Fibroblast of peridontal ligament (primary cell): ENCODE results near the gene BAZ2B.

Source experiments
- DNase-seq: peaks from one replicate; pipeline ENCODE4 v3.0.0-alpha.2; 2010; ENCODE audit errors: extremely low read depth

BAZ2B gene

DNA sequence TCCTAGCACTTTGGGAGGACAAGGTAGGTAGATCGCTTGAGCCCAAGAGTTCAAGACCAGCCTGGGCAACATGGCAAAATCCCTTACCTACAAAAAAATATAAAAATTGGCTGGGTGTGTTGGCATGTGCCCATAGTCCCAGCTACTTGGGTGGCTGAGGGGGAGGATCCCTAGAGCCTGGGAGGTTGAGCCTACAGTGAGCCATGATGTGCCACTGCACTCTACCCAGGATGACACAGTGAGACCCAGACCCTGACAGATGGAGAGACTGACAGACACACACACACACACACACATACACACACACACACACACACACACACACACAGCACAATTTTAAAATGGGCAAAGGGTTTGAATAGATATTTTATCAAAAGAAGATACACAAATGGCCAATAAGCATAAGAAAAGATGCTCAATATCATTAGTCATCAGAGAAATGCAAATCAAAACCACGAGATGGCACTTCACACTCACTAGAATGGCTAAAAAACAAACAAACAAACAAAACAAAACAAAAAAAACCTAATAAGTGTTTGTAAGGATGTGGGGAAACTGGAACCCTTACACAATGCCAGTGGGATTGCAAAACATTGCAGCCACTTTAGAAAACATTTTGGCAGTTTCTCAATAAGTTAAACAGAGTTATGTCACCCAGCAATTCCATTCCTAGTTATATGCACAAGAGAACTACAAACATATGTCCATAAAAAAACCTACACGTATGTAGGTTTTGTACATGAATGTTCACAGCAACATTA, 42.3 kb downstream of the BAZ2B start:
- DNase-seq, result peak; percentile 87

- DNase-seq, result no peak
Observed at GRCh38 chr2:159573294-159573693, 43.1 kb downstream of the BAZ2B start.

DNA sequence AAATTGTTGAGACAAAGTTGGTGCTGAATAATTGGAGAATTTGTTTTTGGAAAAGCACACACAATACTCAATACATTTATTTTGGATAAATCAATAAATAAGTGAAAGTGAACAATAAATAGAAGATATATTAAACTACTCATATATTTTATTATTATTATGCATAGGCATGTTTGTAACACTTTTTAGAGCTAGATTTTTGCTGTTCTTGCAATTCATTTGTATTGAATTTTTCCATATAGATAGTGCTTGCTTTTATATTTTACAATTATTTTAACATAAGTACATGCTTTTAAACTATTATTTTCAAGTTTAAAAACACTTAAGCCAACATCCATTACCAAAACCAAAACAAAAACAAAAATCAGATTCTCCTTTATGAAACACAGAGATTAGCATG, 43.9 kb downstream of the BAZ2B start:
- no peak for DNase-seq

- DNase-seq, result peak; percentile 80
Observed at GRCh38 chr2:159571540-159572260, 44.6 kb downstream of the BAZ2B start.

GRCh38 chr2:159564081-159564480, 52.3 kb downstream of the BAZ2B start:
- DNase-seq, result peak; percentile 44

- peak; percentile 81 for DNase-seq
Observed at GRCh38 chr2:159562248-159562647, 54.1 kb downstream of the BAZ2B start.

- DNase-seq, result no peak
Observed at GRCh38 chr2:159561786-159562185, 54.6 kb downstream of the BAZ2B start.

DNA sequence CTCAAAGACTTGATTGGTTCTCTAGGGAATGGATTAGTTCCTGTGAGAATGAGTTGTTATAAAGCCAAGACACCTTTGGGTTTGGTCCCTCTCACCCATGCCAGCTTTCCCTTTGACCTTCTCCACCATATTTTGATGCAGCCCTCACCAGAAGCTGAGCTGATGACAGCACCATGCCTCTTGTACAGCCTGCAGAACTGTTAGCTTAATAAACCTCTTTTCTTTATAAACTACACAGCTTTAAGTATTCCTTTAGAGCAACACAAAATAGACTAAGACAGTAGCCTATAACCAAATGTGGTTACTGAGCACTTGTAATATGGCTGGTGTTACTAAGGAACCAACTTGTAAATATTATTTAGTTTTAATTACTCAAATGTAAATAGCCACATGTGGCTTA, 55.1 kb downstream of the BAZ2B start:
- DNase-seq, result no peak

DNA sequence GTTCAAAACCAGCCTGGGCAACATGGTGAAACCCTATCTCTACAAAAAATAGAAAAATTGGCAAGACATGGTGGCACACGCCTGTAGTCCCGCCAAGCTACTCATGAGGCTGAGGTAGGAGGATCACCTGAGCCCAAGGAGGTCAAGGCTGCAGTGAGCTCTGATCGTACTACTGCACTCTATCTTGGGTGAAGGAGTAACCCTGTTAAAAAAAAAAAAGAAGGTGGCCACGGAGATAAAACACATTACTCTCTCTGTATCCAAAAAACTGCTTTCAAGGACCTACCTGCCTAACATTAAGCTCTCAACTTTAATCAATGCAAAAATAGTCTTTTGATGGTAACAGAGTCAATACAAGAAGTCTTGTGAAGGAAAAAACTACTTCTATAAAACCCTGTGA, 57.3 kb downstream of the BAZ2B start:
- no peak for DNase-seq

DNA sequence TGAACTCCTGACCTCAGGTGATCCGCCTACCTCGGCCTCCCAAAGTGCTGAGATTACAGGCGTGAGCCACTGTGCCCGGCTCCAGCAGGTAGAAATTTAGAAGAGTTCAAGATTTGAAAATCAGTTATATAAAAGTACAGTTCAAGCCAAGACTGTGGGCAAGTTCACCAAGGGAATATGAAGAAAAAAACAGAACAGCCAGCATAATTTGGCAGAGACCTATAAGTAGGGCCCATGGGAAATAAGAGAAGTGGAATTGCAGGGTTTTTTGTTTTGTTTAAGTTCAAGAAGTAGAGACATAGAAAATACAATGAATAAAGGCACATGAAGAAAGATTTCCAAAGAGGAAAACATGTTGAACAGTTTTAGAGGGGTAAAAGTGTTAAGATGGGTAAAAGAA, 57.9 kb downstream of the BAZ2B start:
- DNase-seq, result peak; percentile 87

GRCh38 chr2:159557437-159558034, 58.8 kb downstream of the BAZ2B start:
- DNase-seq, result peak; percentile 13

GRCh38 chr2:159555651-159556392, 60.5 kb downstream of the BAZ2B start:
- DNase-seq, result peak; percentile 69

GRCh38 chr2:159553727-159554126, 62.6 kb downstream of the BAZ2B start:
- no peak for DNase-seq

- no peak for DNase-seq
Observed at GRCh38 chr2:159551806-159552205, 64.5 kb downstream of the BAZ2B start.

- DNase-seq, result no peak
Observed at GRCh38 chr2:159550231-159550630, 66.1 kb downstream of the BAZ2B start.

DNA sequence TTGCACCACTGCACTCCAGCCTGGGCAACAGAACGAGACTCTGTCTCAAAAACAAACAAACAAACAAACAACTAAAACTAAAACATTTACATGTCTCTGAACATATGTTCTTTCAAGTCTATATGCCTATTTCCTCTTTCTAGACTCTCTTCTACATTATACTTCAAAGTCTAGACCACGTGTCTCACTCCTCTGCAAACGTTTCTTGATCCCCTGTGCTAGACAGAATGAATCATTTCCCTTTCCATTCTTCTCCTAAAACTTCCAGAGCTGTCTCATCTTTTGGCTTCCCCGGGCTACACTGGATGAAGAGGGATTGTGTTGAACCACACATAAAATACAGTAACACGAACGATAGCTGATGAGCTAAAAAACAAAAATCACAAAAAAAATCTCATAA, 67.1 kb downstream of the BAZ2B start:
- no peak for DNase-seq

GRCh38 chr2:159546716-159547430, 69.5 kb downstream of the BAZ2B start:
- DNase-seq, result peak; percentile 7

- no peak for DNase-seq
Observed at GRCh38 chr2:159546039-159546438, 70.3 kb downstream of the BAZ2B start.

- DNase-seq, result no peak
Observed at GRCh38 chr2:159545085-159545484, 71.3 kb downstream of the BAZ2B start.

DNA sequence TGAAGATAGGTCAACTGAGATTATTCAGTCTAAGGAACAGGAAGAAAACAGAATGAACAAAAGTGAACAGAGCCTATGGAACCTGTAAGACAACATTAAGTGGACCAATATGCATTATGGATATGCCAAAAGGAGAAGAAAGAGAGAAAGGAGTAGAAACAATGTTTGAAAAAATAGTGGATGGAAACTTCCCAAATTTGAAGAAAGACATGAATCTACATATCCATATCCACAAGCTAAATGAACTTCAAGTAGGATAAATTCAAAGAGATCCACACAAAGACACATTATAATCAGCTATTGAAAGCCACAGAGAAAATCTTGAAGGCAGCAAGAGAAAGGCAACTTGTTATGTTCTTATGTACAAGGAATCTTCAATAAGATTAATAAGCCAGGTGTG, 74.2 kb downstream of the BAZ2B start:
- DNase-seq, result no peak

DNA sequence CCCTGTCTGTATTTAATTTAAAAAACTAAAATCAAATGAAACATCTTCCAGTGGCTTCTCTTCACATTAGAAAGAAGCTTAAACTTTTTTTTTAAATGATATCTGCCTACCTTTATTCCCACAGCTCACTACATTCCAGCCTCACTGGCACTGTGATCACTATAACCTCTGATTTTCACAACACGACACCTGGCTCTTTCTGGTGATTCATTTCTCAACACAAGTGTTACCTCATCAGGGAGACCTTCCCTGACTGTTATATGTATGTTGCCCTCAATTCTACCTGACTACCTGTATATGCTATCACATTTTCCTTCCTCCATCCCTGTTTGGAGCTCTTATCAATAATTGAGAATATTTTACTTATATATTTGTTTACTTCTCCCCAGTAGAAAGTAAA, 76.6 kb downstream of the BAZ2B start:
- DNase-seq, result no peak

- DNase-seq, result no peak
Observed at GRCh38 chr2:159538801-159539200, 77.5 kb downstream of the BAZ2B start.
